Measurements from ENCODE around the gene KRT222. TPM values are rescaled to one million over a fixed set of nuclear protein-coding genes. Genes with fewer than 3 reads are reported as not detected.

KRT222 gene
- total RNA-seq, 2 donors from 2014 or later: 0.05 to 0.91 TPM

GRCh38 chr17:40605306-40605705 lies 59.7 kb downstream of the KRT222 start:
- WGBS: 95% methylated on average over 6 of the region's 6 CpGs
- H3K27ac ChIP-seq: no peak overlapping the region
- no peaks in the 10 kb centered on the region for H3K9me3 ChIP-seq
- no peaks in the 10 kb centered on the region for H3K4me1 ChIP-seq (replicated peaks)
- H3K4me3 ChIP-seq: no peak overlapping the region
- TF ChIP-seq, protein P1, sequence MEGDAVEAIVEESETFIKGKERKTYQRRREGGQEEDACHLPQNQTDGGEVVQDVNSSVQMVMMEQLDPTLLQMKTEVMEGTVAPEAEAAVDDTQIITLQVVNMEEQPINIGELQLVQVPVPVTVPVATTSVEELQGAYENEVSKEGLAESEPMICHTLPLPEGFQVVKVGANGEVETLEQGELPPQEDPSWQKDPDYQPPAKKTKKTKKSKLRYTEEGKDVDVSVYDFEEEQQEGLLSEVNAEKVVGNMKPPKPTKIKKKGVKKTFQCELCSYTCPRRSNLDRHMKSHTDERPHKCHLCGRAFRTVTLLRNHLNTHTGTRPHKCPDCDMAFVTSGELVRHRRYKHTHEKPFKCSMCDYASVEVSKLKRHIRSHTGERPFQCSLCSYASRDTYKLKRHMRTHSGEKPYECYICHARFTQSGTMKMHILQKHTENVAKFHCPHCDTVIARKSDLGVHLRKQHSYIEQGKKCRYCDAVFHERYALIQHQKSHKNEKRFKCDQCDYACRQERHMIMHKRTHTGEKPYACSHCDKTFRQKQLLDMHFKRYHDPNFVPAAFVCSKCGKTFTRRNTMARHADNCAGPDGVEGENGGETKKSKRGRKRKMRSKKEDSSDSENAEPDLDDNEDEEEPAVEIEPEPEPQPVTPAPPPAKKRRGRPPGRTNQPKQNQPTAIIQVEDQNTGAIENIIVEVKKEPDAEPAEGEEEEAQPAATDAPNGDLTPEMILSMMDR (IDR thresholded peaks at IDR 0.05): no peak
- TF ChIP-seq POLR2A (IDR thresholded peaks at IDR 0.05): no peak
- no peak for TF ChIP-seq POLR2AphosphoS5 (IDR thresholded peaks at IDR 0.05)
- H3K36me3 ChIP-seq: no peaks in the 10 kb centered on the region
- intact Hi-C loops (cut with DNase I): no loop called here
- H3K27me3 ChIP-seq (replicated peaks; ENCODE audit: insufficient read depth): no peaks in the 10 kb centered on the region
- no peak for DNase-seq (ENCODE audit: low spot score)

Other genes with a start within 250 kb of the KRT222 start
- gene TOP2A, start 247.3 kb downstream of the KRT222 start, total RNA-seq: 10 to 100 TPM in 1 of 2 donors, 1 to 10 TPM in 1; 3.1 to 15.9 TPM
- 100 to 1,000 TPM; 132 to 154 TPM for gene IGFBP4, start 221.7 kb downstream of the KRT222 start, total RNA-seq
- gene TNS4, start 163.6 kb downstream of the KRT222 start, total RNA-seq: 10 to 100 TPM; 51.3 to 56.1 TPM
- gene CCR7, start 99.7 kb downstream of the KRT222 start, total RNA-seq: under 1 TPM in 1 of 2 donors, not detected in 1; 0.40 TPM
- 10 to 100 TPM; 65.7 to 82.0 TPM for gene SMARCE1, start 17.4 kb downstream of the KRT222 start, total RNA-seq
- gene KRT24, start 38.6 kb upstream of the KRT222 start, total RNA-seq: not detected
- gene KRT25, start 90.2 kb upstream of the KRT222 start, total RNA-seq: under 1 TPM in 1 of 2 donors, not detected in 1; 0.62 TPM
- under 1 TPM in 1 of 2 donors, not detected in 1; 0.28 TPM for gene KRT26, start 107.0 kb upstream of the KRT222 start, total RNA-seq
- not detected for gene KRT27, start 117.4 kb upstream of the KRT222 start, total RNA-seq
- gene KRT28, start 134.8 kb upstream of the KRT222 start, total RNA-seq: not detected
- gene KRT10, start 157.4 kb upstream of the KRT222 start, total RNA-seq: 10 to 100 TPM in 1 of 2 donors, 1 to 10 TPM in 1; 5.8 to 23.6 TPM
- not detected for gene KRT12, start 202.0 kb upstream of the KRT222 start, total RNA-seq
- gene KRT20, start 220.1 kb upstream of the KRT222 start, total RNA-seq: not detected

All from prostate gland (tissue), 2 donors.